Measurements from ENCODE around the gene UBAP2.

Gene UBAP2

GRCh38 chr9:33946779-33947535, 101.7 kb downstream of the UBAP2 start:
- TF ChIP-seq CTCF (IDR thresholded peaks at IDR 0.05; ENCODE audit: insufficient read depth, missing control alignments), result no peak
- DNase-seq (ENCODE audit: insufficient read length, low spot score), result no peak
- no peak for FAIRE-seq

DNA sequence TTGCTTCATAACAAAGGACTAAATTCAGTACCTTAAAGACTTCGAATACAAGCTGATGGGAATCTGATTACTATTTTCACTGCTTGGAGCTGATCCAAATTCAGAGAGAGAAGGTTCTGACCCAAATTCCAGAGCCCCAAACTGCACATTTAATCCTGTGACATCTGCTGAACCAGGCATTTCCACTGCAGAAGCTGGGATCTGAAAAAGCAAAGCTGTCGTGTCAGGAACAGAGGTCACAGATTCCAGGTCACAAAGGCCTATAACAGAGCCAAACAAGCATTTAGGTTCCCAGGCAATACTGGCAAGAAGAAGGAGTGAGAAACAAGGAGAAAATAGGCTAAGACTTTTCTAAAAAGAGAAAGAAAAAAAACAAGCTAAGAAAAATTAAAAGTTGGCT, 105.3 kb downstream of the UBAP2 start:
- FAIRE-seq, result no peak
- no peak for TF ChIP-seq CTCF (IDR thresholded peaks at IDR 0.05; ENCODE audit: insufficient read depth, missing control alignments)

DNA sequence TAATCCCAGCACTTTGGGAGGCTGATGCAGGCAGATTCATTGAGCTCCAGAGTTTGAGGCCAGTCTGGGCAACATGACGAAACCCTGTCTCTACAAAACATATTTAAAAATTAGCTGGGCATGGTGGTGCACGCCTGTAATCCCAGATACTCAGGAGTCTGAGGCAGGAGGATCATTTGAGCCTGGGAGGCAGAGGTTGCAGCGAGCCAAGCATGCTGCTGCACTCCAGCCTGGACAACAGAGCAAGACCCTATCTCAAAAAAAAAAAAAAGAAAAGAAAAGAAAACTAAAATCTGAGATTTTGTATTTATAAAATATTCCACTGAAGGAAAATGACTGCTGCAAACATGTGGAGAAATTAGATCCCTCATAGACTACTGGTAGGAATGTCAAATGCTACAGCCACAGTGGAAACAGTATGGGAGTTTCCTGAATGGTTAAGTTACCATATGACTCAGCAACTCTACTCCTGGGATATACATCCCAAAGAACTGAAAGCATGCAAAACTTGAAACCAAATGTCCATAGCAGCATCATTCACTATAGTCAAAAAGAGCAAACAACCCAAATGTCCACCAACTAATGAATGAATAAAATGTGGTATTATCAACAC, 106.1 kb downstream of the UBAP2 start:
- FAIRE-seq (no peak), DNase-seq (ENCODE audit: insufficient read length, low spot score) (no peak)
- TF ChIP-seq CTCF (IDR thresholded peaks at IDR 0.05; ENCODE audit: insufficient read depth, missing control alignments), result no peak

More for the DNA sequence above, 105.3 kb downstream of the UBAP2 start:
- no peak for DNase-seq (ENCODE audit: insufficient read length, low spot score)

GRCh38 chr9:33939924-33940874, 108.5 kb downstream of the UBAP2 start:
- DNase-seq (ENCODE audit: insufficient read length, low spot score), result no peak
- no peak for FAIRE-seq
- no peak for TF ChIP-seq CTCF (IDR thresholded peaks at IDR 0.05; ENCODE audit: insufficient read depth, missing control alignments)

- TF ChIP-seq CTCF (IDR thresholded peaks at IDR 0.05; ENCODE audit: insufficient read depth, missing control alignments), result no peak
- no peak for FAIRE-seq
- DNase-seq (ENCODE audit: insufficient read length, low spot score), result no peak
Measured at GRCh38 chr9:33934188-33934878, 114.4 kb downstream of the UBAP2 start.

GRCh38 chr9:33932078-33932807, 116.4 kb downstream of the UBAP2 start:
- TF ChIP-seq CTCF (IDR thresholded peaks at IDR 0.05; ENCODE audit: insufficient read depth, missing control alignments), result no peak
- FAIRE-seq (no peak), DNase-seq (ENCODE audit: insufficient read length, low spot score) (no peak)
